K562 (cell line): ENCODE data around the gene ZNF428. TPM values are rescaled to one million over a fixed set of nuclear protein-coding genes. Genes with fewer than 3 reads are reported as not detected.

Experiments
- ATAC-seq: fragments of 200-7000 bp; cut with Tn5 transposase; 3 replicates; pipeline ENCODE4 v1.9.1; 2020; ENCODE audit warnings: moderate library complexity
- BruUV-seq: library from RNA; stranded (reverse); fragments of 400-500 nt; replicated peaks from 2 replicates; lab custom pipeline; 2021; lab: Mats Ljungman, UMichigan
- CTCF ChIA-PET: fragments of 300-600 bp; formaldehyde crosslinking; extraction: SDS; loops from one replicate; lab custom pipeline; 2021; ENCODE audit warnings: low intra/inter-chr PET ratio; lab: Yijun Ruan, JAX
- POLR2A ChIA-PET: fragments of 300-600, 350-650 bp; sonication (Branson Sonifier 250); formaldehyde crosslinking; extraction: SDS; loops from one replicate; lab custom pipeline; 2021; ENCODE audit warnings: antibody characterized with exemption, inconsistent platforms; lab: Yijun Ruan, JAX
- DNase-seq, 4 experiments: peaks; one replicate each; pipeline versions ENCODE4 v3.0.0 to v3.0.0-alpha.2; 2011 to 2018; ENCODE audit warnings: low spot score in 3 of 4, mixed read lengths in 3 of 4; ENCODE audit errors: extremely low read depth in 1 of 4
- FAIRE-seq: peaks from 2 replicates; lab custom pipeline; 2011; peaks lifted over from hg19 to GRCh38; lab: Jason Lieb, UNC
- H2AFZ ChIP-seq: 2 replicates; pipeline ENCODE4 v1.6.0; 2011; ENCODE audit warnings: low read depth, low read length, control low read depth, inconsistent platforms
- H3K27ac ChIP-seq: fragments of 200-600 bp; 3 replicates; pipeline ENCODE4 v1.8.0; 2011; ENCODE audit warnings: low read depth, mild to moderate bottlenecking, control low read depth, inconsistent platforms, low read length, moderate library complexity, mixed read lengths; ENCODE audit errors: extremely low read depth
- H3K27me3 ChIP-seq, 2 experiments: fragments of 300-600 bp in 1 of 2; 2 replicates in 1 of 2; 3 replicates in 1 of 2; pipeline versions ENCODE4 v1.6.0 to v1.8.0; 2011; ENCODE audit warnings: inconsistent platforms in 2 of 2, low read length in 2 of 2, mild to moderate bottlenecking in 1 of 2, mixed read lengths in 1 of 2, moderate library complexity in 1 of 2; ENCODE audit not compliant: control insufficient read depth in 2 of 2, insufficient read depth in 2 of 2
- H3K36me3 ChIP-seq: fragments of 300-600 bp; 3 replicates; pipeline ENCODE4 v1.8.0; 2011; ENCODE audit warnings: mild to moderate bottlenecking, low read length, inconsistent platforms; ENCODE audit not compliant: control insufficient read depth, insufficient read depth
- H3K4me1 ChIP-seq, 2 experiments: fragments of 200-600 bp in 1 of 2; replicated peaks in 1 of 2; 2 replicates in 1 of 2; 3 replicates in 1 of 2; pipeline versions ENCODE4 v1.5.1 to v1.8.0; 2011; ENCODE audit warnings: inconsistent platforms in 2 of 2, low read length in 2 of 2, mild to moderate bottlenecking in 1 of 2, mixed read lengths in 1 of 2, moderate library complexity in 1 of 2; ENCODE audit not compliant: control insufficient read depth in 2 of 2, insufficient read depth in 2 of 2
- H3K4me2 ChIP-seq: 2 replicates; pipeline ENCODE4 v1.6.1; 2011; ENCODE audit warnings: low read length, control low read depth, inconsistent platforms, mixed read lengths; ENCODE audit not compliant: insufficient read depth
- H3K4me3 ChIP-seq: fragments of 200-600 bp; sonication (generic), shearing (Covaris generic); 2 replicates; pipeline ENCODE4 v1.5.1; 2016; ENCODE audit warnings: control low read depth, inconsistent platforms
- H3K79me2 ChIP-seq: fragments of 200-600 bp; 3 replicates; pipeline ENCODE4 v1.8.0; 2011; ENCODE audit warnings: low read length, inconsistent platforms; ENCODE audit not compliant: control insufficient read depth, insufficient read depth
- H3K9ac ChIP-seq, 2 experiments: 2 replicates each; pipeline versions ENCODE4 v1.6.0 to v1.6.1; 2011; ENCODE audit warnings: low read depth in 2 of 2, low read length in 2 of 2, control low read depth in 1 of 2, inconsistent platforms in 1 of 2, mild to moderate bottlenecking in 1 of 2, mixed read lengths in 1 of 2; ENCODE audit not compliant: insufficient read depth in 1 of 2
- H3K9me1 ChIP-seq: one replicate; pipeline ENCODE4 v1.6.0; 2011; ENCODE audit warnings: inconsistent platforms, mild to moderate bottlenecking, low read length, moderate library complexity; ENCODE audit not compliant: control insufficient read depth, insufficient read depth
- H3K9me3 ChIP-seq: replicated peaks from 2 replicates; pipeline ENCODE4 v1.5.1; 2011; ENCODE audit warnings: low read depth, low read length, inconsistent platforms; ENCODE audit not compliant: control insufficient read depth, insufficient read depth
- H4K20me1 ChIP-seq: replicated peaks from 2 replicates; pipeline ENCODE4 v1.6.1; 2011; ENCODE audit warnings: low read length, inconsistent platforms, mixed read lengths; ENCODE audit not compliant: control insufficient read depth, insufficient read depth
- BMI1 ChIP-seq: fragments of 150-350 bp; IDR thresholded peaks from 2 replicates; pipeline ENCODE4 v1.6.1; 2014; ENCODE audit warnings: low read length
- CTBP1 ChIP-seq: fragments of 450-650 bp; IDR thresholded peaks from 2 replicates; pipeline ENCODE4 v1.6.1; 2016; ENCODE audit warnings: borderline replicate concordance
- ELF2 ChIP-seq: fragments of 250-450 bp; sonication (Bioruptor Pico); IDR thresholded peaks from 2 replicates; pipeline ENCODE4 v1.5.0; 2021; ENCODE audit warnings: mild to moderate bottlenecking
- HMG20B ChIP-seq: fragments of 250-450 bp; sonication (Bioruptor Pico); IDR thresholded peaks from 2 replicates; pipeline ENCODE4 v1.5.0; 2021; ENCODE audit warnings: mild to moderate bottlenecking
- KHSRP ChIP-seq: fragments of 450-650 bp; IDR thresholded peaks from 2 replicates; pipeline ENCODE4 v1.6.1; 2017
- KLF16 ChIP-seq: IDR thresholded peaks from 2 replicates; pipeline ENCODE4 v1.6.1; 2016; ENCODE audit warnings: antibody characterized with exemption
- MYNN ChIP-seq, 2 experiments: sonication (generic); formaldehyde crosslinking in 1 of 2; IDR thresholded peaks; 2 replicates each; pipeline versions ENCODE4 v1.5.0 to v1.6.1; 2016 to 2020; ENCODE audit warnings: antibody characterized with exemption in 1 of 2, missing genetic modification reagents in 1 of 2
- POLR3G ChIP-seq: IDR thresholded peaks from 2 replicates; pipeline ENCODE4 v1.6.1; 2011; ENCODE audit not compliant: insufficient read length, insufficient replicate concordance; ENCODE audit errors: extremely low read depth
- ZKSCAN1 ChIP-seq: fragments of 150-350 bp; IDR thresholded peaks from 2 replicates; pipeline ENCODE4 v1.6.1; 2016; ENCODE audit warnings: low read depth, low read length
- ZSCAN29 ChIP-seq: fragments of 450-650 bp; IDR thresholded peaks from 2 replicates; pipeline ENCODE4 v1.6.1; 2017
- WGBS: fragments of 100-300 bp; shearing (Covaris generic); methylation state at CpG from one replicate; pipeline ENCODE4 v1.1.6; 2016; ENCODE audit warnings: low coverage, mixed read lengths; ENCODE audit not compliant: insufficient coverage; ENCODE audit errors: missing lambda C conversion rate; 5-methylcytosine and 5-hydroxymethylcytosine counted together
- in situ Hi-C: fragments of 300-500 bp; cut with MboI; formaldehyde crosslinking; loops from 4 replicates; pipeline ENCODE4 v1.15.0; 2018; ENCODE audit warnings: inconsistent platforms, mixed read lengths
- intact Hi-C: fragments of 100-400 bp; cut with micrococcal nuclease; formaldehyde crosslinking; loops from 2 replicates; pipeline ENCODE4 v1.14.2; 2022
- polyA plus RNA-seq, 8 experiments: library from polyadenylated mRNA; depleted of rRNA in 4 of 8; stranded (reverse) in 5 of 8; unstranded in 3 of 8; fragments of >200 nt; fragmentation: Nextera tagmentation in 2 of 8; fragmentation: Illumina TruSeq in 1 of 8; extraction: Ambion mirVana in 2 of 8; extraction: Trizol in 1 of 8; gene quantifications; 2 replicates each; pipeline versions ENCODE4 v1.2.1 to v1.2.3, GENCODE V29; 2011 to 2014; ENCODE audit warnings: inconsistent platforms in 1 of 8, missing spikeins in 1 of 8
- total RNA-seq, 7 experiments: library from RNA; depleted of rRNA in 6 of 7; stranded (reverse); fragments of >200 nt in 6 of 7; fragmentation: Illumina TruSeq in 2 of 7; extraction: Trizol in 2 of 7; gene quantifications; 2 replicates each; pipeline versions ENCODE4 v1.2.1 to v1.2.3, GENCODE V29; 2011 to 2021; ENCODE audit warnings: low replicate concordance in 1 of 7
- TF ChIP-seq, protein P1 (sequence below), 2 experiments: fragments of 450-650 bp; IDR thresholded peaks; 2 replicates each; pipeline ENCODE4 v1.6.1; 2016; ENCODE audit warnings: mild to moderate bottlenecking in 2 of 2, borderline replicate concordance in 1 of 2, low read depth in 1 of 2, moderate library complexity in 1 of 2
- TF ChIP-seq, protein P2 (sequence below), 2 experiments: IDR thresholded peaks; 2 replicates each; pipeline ENCODE4 v1.6.1; 2012; ENCODE audit warnings: improper control_type of control experiment in 2 of 2, low read depth in 2 of 2, low read length in 2 of 2, borderline replicate concordance in 1 of 2

Gene ZNF428
- total and polyA plus RNA-seq, 9 of the 15 experiments (the other 6 are each of a cell fraction or from before 2014, with no cell fraction given), result 0.15 to 85.7 (median 15.9) TPM

DNA sequence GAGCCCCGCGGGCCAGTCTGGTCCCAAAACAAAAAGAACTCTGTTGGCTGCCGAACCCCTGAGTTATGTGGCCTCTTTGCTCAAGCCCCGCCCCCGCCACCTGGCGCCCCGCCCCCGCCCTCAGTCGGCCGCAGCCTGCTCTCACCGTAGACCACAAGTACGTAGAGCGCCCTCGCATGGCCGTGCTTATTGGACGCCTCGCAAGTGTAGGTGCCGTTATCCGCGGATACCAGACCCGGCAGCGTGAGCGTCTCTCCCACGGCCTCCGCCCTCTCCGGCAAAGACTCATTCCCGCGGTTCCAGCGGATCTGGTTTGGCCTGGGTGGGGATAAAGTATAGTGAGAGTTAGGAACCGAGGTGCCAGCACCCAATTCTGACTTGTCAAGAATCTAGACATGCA lies 5.5 kb upstream of the ZNF428 start:
- peak overlapping the region; percentile 66 for H3K4me2 ChIP-seq
- peak; percentile 85 for FAIRE-seq
- no TSS peak for BruUV-seq
- intact Hi-C loops (loop anchor here (10.0 kb wide), 2 partner anchors 70 to 180 kb away; no protein-coding TSS in a partner anchor), in situ Hi-C loops (no loop called here)
- peak overlapping the region; percentile 21 to 38; a peak in 2 of 4 replicates for H3K9ac ChIP-seq
- 1% methylated on average over 29 of the region's 30 CpGs for WGBS
- no peaks in the 10 kb centered on the region for H3K9me3 ChIP-seq
- ChIA-PET CTCF (interaction anchor here (0.7 to 1.3 kb wide), 4 partner anchors 30 to 1444 kb away, joined by 3 to 4 read pairs (median 4); no protein-coding TSS in a partner anchor), POLR2A (interaction anchor here (0.6 to 1.0 kb wide), 2 partner anchors 29 to 43 kb away, joined by 3 to 4 read pairs; partner anchors contain the start of gene IRGQ)
- peak overlapping the region; percentile 79 for H2AFZ ChIP-seq
- H3K36me3 ChIP-seq, result peaks cover 2% of the 10 kb centered on the region; the same call in 2 of the 3 replicates
- peaks cover 39 to 60% of the 10 kb centered on the region in 2 experiments for H3K4me1 ChIP-seq
- H3K27ac ChIP-seq, result peak overlapping the region; percentile 57; the same call in 2 of the 3 replicates
- peaks cover 2% of the 10 kb centered on the region for H3K9me1 ChIP-seq
- H4K20me1 ChIP-seq, result no peaks in the 10 kb centered on the region
- H3K27me3 ChIP-seq, result no peaks in the 10 kb centered on the region
- H3K4me3 ChIP-seq, result no peak overlapping the region
- peak; percentile 87 to 97 (median 90) for DNase-seq
- ATAC-seq, result peak; percentile 86
- peaks cover 10% of the 10 kb centered on the region for H3K79me2 ChIP-seq
- TF ChIP-seq ZSCAN29, result no peak
- peak; percentile 29; the same call in 1 of the 2 replicates for TF ChIP-seq KLF16
- no peak for TF ChIP-seq ELF2
- no peak for TF ChIP-seq POLR3G
- TF ChIP-seq, protein P1, sequence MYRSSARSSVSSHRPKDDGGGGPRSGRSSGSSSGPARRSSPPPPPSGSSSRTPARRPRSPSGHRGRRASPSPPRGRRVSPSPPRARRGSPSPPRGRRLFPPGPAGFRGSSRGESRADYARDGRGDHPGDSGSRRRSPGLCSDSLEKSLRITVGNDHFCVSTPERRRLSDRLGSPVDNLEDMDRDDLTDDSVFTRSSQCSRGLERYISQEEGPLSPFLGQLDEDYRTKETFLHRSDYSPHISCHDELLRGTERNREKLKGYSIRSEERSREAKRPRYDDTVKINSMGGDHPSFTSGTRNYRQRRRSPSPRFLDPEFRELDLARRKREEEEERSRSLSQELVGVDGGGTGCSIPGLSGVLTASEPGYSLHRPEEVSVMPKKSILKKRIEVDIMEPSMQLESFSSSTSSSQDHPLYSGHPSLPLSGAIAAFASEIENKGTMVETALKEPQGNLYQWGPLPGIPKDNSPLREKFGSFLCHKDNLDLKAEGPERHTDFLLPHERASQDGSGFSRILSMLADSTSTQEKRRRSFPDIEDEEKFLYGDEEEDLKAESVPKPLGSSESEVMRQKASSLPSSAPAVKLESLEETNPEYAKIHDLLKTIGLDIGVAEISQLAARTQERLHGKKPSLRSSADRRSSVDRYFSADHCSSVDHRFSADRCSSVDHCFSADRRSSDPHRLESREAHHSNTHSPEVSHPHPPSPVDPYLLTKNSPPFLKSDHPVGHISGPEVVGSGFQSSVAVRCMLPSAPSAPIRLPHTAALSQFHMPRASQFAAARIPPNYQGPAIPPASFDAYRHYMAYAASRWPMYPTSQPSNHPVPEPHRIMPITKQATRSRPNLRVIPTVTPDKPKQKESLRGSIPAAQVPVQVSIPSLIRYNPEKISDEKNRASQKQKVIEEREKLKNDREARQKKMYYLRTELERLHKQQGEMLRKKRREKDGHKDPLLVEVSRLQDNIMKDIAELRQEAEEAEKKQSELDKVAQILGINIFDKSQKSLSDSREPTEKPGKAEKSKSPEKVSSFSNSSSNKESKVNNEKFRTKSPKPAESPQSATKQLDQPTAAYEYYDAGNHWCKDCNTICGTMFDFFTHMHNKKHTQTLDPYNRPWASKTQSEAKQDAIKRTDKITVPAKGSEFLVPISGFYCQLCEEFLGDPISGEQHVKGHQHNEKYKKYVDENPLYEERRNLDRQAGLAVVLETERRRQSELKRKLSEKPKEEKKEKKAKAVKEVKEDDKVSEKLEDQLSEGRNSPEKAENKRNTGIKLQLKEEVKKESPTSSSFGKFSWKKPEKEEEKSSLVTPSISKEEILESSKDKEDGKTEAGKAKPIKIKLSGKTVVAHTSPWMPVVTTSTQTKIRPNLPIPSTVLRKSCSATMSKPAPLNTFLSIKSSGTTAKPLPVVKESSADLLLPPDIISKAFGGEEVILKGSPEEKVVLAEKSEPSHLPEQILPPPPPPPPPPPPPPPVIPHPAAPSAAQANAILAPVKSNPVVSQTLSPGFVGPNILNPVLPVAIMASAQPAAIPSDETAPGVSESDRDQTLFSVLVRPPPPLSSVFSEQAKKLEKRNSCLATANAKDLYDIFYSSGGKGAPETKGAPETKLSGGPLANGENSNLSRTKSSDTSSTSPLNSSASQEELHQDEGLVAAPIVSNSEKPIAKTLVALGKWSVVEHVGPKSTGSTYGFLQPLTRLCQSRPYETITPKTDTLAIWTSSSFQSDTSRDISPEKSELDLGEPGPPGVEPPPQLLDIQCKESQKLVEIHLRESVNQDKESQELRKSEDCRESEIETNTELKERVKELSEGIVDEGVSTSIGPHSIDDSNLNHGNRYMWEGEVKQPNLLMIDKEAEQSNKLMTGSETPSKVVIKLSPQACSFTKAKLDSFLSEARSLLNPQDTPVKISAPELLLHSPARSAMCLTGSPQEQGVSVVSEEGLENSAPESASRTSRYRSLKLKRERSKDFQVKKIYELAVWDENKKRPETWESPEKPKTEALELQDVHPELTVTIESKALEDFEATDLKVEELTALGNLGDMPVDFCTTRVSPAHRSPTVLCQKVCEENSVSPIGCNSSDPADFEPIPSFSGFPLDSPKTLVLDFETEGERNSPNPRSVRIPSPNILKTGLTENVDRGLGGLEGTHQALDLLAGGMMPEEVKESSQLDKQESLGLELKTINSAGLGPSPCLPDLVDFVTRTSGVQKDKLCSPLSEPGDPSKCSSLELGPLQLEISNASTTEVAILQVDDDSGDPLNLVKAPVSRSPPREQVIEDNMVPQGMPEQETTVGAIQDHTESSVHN (IDR thresholded peaks at IDR 0.05; ENCODE audit: borderline replicate concordance in 1 of 2, low read depth in 1 of 2), result no peak
- TF ChIP-seq, protein P2, sequence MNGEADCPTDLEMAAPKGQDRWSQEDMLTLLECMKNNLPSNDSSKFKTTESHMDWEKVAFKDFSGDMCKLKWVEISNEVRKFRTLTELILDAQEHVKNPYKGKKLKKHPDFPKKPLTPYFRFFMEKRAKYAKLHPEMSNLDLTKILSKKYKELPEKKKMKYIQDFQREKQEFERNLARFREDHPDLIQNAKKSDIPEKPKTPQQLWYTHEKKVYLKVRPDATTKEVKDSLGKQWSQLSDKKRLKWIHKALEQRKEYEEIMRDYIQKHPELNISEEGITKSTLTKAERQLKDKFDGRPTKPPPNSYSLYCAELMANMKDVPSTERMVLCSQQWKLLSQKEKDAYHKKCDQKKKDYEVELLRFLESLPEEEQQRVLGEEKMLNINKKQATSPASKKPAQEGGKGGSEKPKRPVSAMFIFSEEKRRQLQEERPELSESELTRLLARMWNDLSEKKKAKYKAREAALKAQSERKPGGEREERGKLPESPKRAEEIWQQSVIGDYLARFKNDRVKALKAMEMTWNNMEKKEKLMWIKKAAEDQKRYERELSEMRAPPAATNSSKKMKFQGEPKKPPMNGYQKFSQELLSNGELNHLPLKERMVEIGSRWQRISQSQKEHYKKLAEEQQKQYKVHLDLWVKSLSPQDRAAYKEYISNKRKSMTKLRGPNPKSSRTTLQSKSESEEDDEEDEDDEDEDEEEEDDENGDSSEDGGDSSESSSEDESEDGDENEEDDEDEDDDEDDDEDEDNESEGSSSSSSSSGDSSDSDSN (IDR thresholded peaks at IDR 0.05; ENCODE audit: borderline replicate concordance in 1 of 2, low read depth in 2 of 2, low read length in 2 of 2), result peak; percentile 65 to 68; a peak in 1 of 4 replicates
- TF ChIP-seq BMI1, result no peak
- TF ChIP-seq CTBP1, result peak; percentile 38; the same call in 1 of the 2 replicates
- TF ChIP-seq MYNN (IDR thresholded peaks at IDR 0.05), result 0 out of 2 replicates have a peak, but pooled peaks have one; percentile 42
- no peak for TF ChIP-seq MYNN (CRISPR knock-in tag; IDR thresholded peaks at IDR 0.05)
- no peak for TF ChIP-seq HMG20B (CRISPR knock-in tag)
- TF ChIP-seq KHSRP, result no peak
- 0 out of 2 replicates have a peak, but pooled peaks have one; percentile 17 for TF ChIP-seq ZKSCAN1
